B cell (primary cell): ENCODE measurements around the gene ATXN7L2. TPM values are rescaled to one million over a fixed set of nuclear protein-coding genes. Genes with fewer than 3 reads are reported as not detected.

Source experiments
- ATAC-seq: fragments of 200-7000 bp; cut with Tn5 transposase; one replicate; pipeline ENCODE4 v1.10.0; 2021; ENCODE audit warnings: low read depth, mild to moderate bottlenecking, moderate number of reproducible peaks, moderate library complexity
- CTCF ChIA-PET: fragments of 350-600 bp; sonication (Branson Sonifier 250); formaldehyde crosslinking; loops from one replicate; lab custom pipeline; 2021; ENCODE audit warnings: antibody characterized with exemption, inconsistent platforms; lab: Charles Lee
- POLR2A ChIA-PET: fragments of 350-600 bp; sonication (Branson Sonifier 250); formaldehyde crosslinking; loops from one replicate; lab custom pipeline; 2021; ENCODE audit warnings: antibody characterized with exemption; lab: Charles Lee
- DNase-seq: peaks from one replicate; pipeline ENCODE4 v3.0.0; 2013
- H2AFZ ChIP-seq: 2 replicates; pipeline ENCODE4 v1.6.1; 2012; ENCODE audit warnings: mild to moderate bottlenecking, low read depth, low read length; ENCODE audit not compliant: insufficient read depth, poor library complexity, severe bottlenecking
- H3K27ac ChIP-seq, 2 donors: 1 replicate in 1 of 2; 2 replicates in 1 of 2; pipeline ENCODE4 v1.5.1; 2012 to 2013; ENCODE audit warnings: low read length in 2 of 2, mild to moderate bottlenecking in 2 of 2, moderate library complexity in 1 of 2
- H3K27me3 ChIP-seq, 4 experiments: fragments of 200-600 bp in 1 of 4; sonication (generic) in 1 of 4; replicated peaks in 1 of 4; 1 replicate in 2 of 4; 2 replicates in 2 of 4; pipeline versions ENCODE4 v1.6.1 to v1.7.0; 2013 to 2016; ENCODE audit warnings: low read length in 3 of 4, mild to moderate bottlenecking in 2 of 4, mixed read lengths in 1 of 4, moderate library complexity in 1 of 4; ENCODE audit not compliant: insufficient read depth in 4 of 4, control insufficient read depth in 3 of 4; ENCODE audit errors: control extremely low read depth in 1 of 4
- H3K36me3 ChIP-seq, 2 experiments: replicated peaks in 1 of 2; 1 replicate in 1 of 2; 2 replicates in 1 of 2; pipeline versions ENCODE4 v1.6.1 to v1.7.1; 2013; ENCODE audit warnings: low read length in 1 of 2; ENCODE audit not compliant: insufficient read depth in 2 of 2, control insufficient read depth in 1 of 2; ENCODE audit errors: control extremely low read depth in 1 of 2, extremely low read depth in 1 of 2
- H3K4me1 ChIP-seq, 2 donors: fragments of 200-600 bp in 1 of 2; sonication (generic) in 1 of 2; 1 replicate in 1 of 2; 2 replicates in 1 of 2; pipeline versions ENCODE4 v1.5.1 to v1.6.1; 2013 to 2017; ENCODE audit warnings: low read length in 2 of 2; ENCODE audit not compliant: control insufficient read depth in 2 of 2, insufficient read depth in 2 of 2
- H3K4me2 ChIP-seq: replicated peaks from 2 replicates; pipeline ENCODE3; 2012; ENCODE audit warnings: mild to moderate bottlenecking, low read depth, low read length; ENCODE audit not compliant: poor library complexity, severe bottlenecking
- H3K4me3 ChIP-seq, 5 experiments: fragments of 200-600 bp in 1 of 5; sonication (generic) in 1 of 5; 1 replicate in 3 of 5; 2 replicates in 2 of 5; pipeline versions ENCODE4 v1.5.1 to v1.7.0; 2011 to 2016; ENCODE audit warnings: low read length in 4 of 5, mild to moderate bottlenecking in 4 of 5, low read depth in 2 of 5, control low read depth in 1 of 5, moderate library complexity in 1 of 5; ENCODE audit not compliant: insufficient read depth in 1 of 5; ENCODE audit errors: control extremely low read depth in 1 of 5, extremely low read depth in 1 of 5
- H3K79me2 ChIP-seq: fragments of 200-600 bp; sonication (generic); one replicate; pipeline ENCODE4 v1.6.0; 2016; ENCODE audit warnings: low read length; ENCODE audit not compliant: control insufficient read depth, insufficient read depth
- H3K9ac ChIP-seq: fragments of 200-600 bp; sonication (generic); 2 replicates; pipeline ENCODE4 v1.6.1; 2017; ENCODE audit warnings: mild to moderate bottlenecking, low read length, moderate library complexity
- H3K9me3 ChIP-seq, 3 donors: one replicate each; pipeline versions ENCODE4 v1.6.1 to v1.7.1; 2013; ENCODE audit warnings: low read length in 2 of 3; ENCODE audit not compliant: control insufficient read depth in 2 of 3, insufficient read depth in 1 of 3; ENCODE audit errors: control extremely low read depth in 1 of 3
- H4K20me1 ChIP-seq: 2 replicates; pipeline ENCODE4 v1.6.0; 2012; ENCODE audit warnings: mild to moderate bottlenecking, low read length; ENCODE audit not compliant: insufficient read depth, control insufficient read depth, poor library complexity, severe bottlenecking
- H3K27ac Mint-ChIP-seq: one replicate; pipeline ENCODE4 v1.8.0; 2021; ENCODE audit warnings: mixed read lengths
- H3K27me3 Mint-ChIP-seq: one replicate; pipeline ENCODE4 v1.8.0; 2021; ENCODE audit warnings: mixed read lengths
- H3K4me1 Mint-ChIP-seq: one replicate; pipeline ENCODE4 v1.8.0; 2021; ENCODE audit warnings: mixed read lengths
- H3K4me3 Mint-ChIP-seq: one replicate; pipeline ENCODE4 v1.8.0; 2021; ENCODE audit warnings: mixed read lengths
- H3K9me3 Mint-ChIP-seq: one replicate; pipeline ENCODE4 v1.8.0; 2022; ENCODE audit warnings: mixed read lengths; ENCODE audit not compliant: insufficient read depth
- CTCF ChIP-seq: fragments of 200-600 bp; IDR thresholded peaks from one replicate; pipeline ENCODE4 v1.8.0; 2022; ENCODE audit warnings: antibody characterized with exemption, mild to moderate bottlenecking
- EZH2 ChIP-seq: IDR thresholded peaks from 2 replicates; pipeline ENCODE4 v1.6.1; 2012; ENCODE audit warnings: borderline replicate concordance, low read depth, mild to moderate bottlenecking, moderate library complexity, low read length; ENCODE audit not compliant: insufficient read depth, poor library complexity, severe bottlenecking
- WGBS: methylation state at CpG from one replicate; pipeline ENCODE4 v1.1.5; 2013; ENCODE audit warnings: missing lambda C conversion rate; ENCODE audit not compliant: insufficient coverage; 5-methylcytosine and 5-hydroxymethylcytosine counted together
- intact Hi-C: fragments of 100-400 bp; cut with micrococcal nuclease; formaldehyde crosslinking; loops from one replicate; pipeline ENCODE4 v1.10.0; 2022
- polyA plus RNA-seq: library from polyadenylated mRNA; depleted of rRNA; stranded (reverse); fragments of >200 nt; gene quantifications from 2 replicates; pipeline ENCODE4 v1.2.3, GENCODE V29; 2012
- total RNA-seq, 2 donors: library from RNA; stranded (reverse); fragments of 120-200 nt in 1 of 2; gene quantifications; 1 replicate in 1 of 2; 2 replicates in 1 of 2; pipeline versions ENCODE4 v1.2.3 to v1.2.4, GENCODE V29; 2013 to 2022

ATXN7L2 gene
- total and polyA plus RNA-seq, 2 donors (not counting 1 experiment from before 2014, with no cell fraction given), result 10.9 to 12.4 TPM

GRCh38 chr1:109502364-109502851 lies 18.7 kb downstream of the ATXN7L2 start:
- no peak for TF ChIP-seq CTCF
- TF ChIP-seq EZH2, result no peak
- Mint-ChIP-seq H3K9me3 (no peaks in the 10 kb centered on the region), H3K27ac (peak overlapping the region; percentile 29), H3K4me1 (peaks cover 36% of the 10 kb centered on the region), H3K4me3 (no peak overlapping the region), H3K27me3 (no peaks in the 10 kb centered on the region)
- Histone ChIP-seq H3K27ac (peak overlapping the region in 1 of 2 donors; percentile 17), H3K9ac (no peak overlapping the region), H3K27me3 (no peaks in the 10 kb centered on the region), H3K79me2 (peaks cover 12% of the 10 kb centered on the region), H2AFZ (no peak overlapping the region), H4K20me1 (peaks cover 35% of the 10 kb centered on the region), H3K4me1 (peaks cover 13 to 14% of the 10 kb centered on the region in 2 donors), H3K36me3 (peaks cover 0 to 30% of the 10 kb centered on the region in 2 experiments), H3K4me2 (peak overlapping the region; percentile 25), H3K4me3 (no peak overlapping the region), H3K9me3 (no peaks in the 10 kb centered on the region)
- ATAC-seq, result peak; percentile 47
- ChIA-PET CTCF (interaction anchor here (1.2 to 37.9 kb wide), 4 partner anchors 10 to 30 kb away, joined by 3 to 926 read pairs (median 33); partner anchors contain the start of genes ATXN7L2, CYB561D1 and GPR61), POLR2A (no interaction called here)
- no CpG with 5 or more reads among the region's 3 CpGs for WGBS
- intact Hi-C loops, result no loop called here
- no peak for DNase-seq

GRCh38 chr1:109503935-109504334 lies 20.2 kb downstream of the ATXN7L2 start:
- POLR2A ChIA-PET, result interaction anchor here (0.6 kb wide), 1 partner anchor 469 kb away, joined by 3 read pairs; no protein-coding TSS in a partner anchor
- peaks cover 0 to 17% of the 10 kb centered on the region in 2 experiments for H3K36me3 ChIP-seq
- no peaks in the 10 kb centered on the region for H3K79me2 ChIP-seq
- Mint-ChIP-seq H3K4me1 (peaks cover 37% of the 10 kb centered on the region), H3K4me3 (no peak overlapping the region), H3K27me3 (peaks cover 11% of the 10 kb centered on the region), H3K27ac (no peak overlapping the region), H3K9me3 (no peaks in the 10 kb centered on the region)
- WGBS, result 100% methylated on average over 4 of the region's 5 CpGs
- no peak overlapping the region for H2AFZ ChIP-seq
- H3K4me1 ChIP-seq, result peaks cover 14 to 18% of the 10 kb centered on the region in 2 donors
- CTCF ChIA-PET, result interaction anchor here (6.2 to 37.9 kb wide), 2 partner anchors 12 to 28 kb away, joined by 61 to 926 read pairs; partner anchors contain the start of genes CYB561D1 and GPR61
- H3K4me2 ChIP-seq, result no peak overlapping the region
- peaks cover 20% of the 10 kb centered on the region for H4K20me1 ChIP-seq
- no peak overlapping the region for H3K4me3 ChIP-seq
- peaks cover 0 to 2% (median 0%) of the 10 kb centered on the region in 4 experiments for H3K27me3 ChIP-seq
- H3K9me3 ChIP-seq, result no peaks in the 10 kb centered on the region
- TF ChIP-seq CTCF, result no peak
- no peak for TF ChIP-seq EZH2
- intact Hi-C loops, result no loop called here
- H3K9ac ChIP-seq, result no peak overlapping the region
- DNase-seq (no peak), ATAC-seq (no peak)
- no peak overlapping the region for H3K27ac ChIP-seq
